ENCODE results near the gene TBC1D16.

DNA sequence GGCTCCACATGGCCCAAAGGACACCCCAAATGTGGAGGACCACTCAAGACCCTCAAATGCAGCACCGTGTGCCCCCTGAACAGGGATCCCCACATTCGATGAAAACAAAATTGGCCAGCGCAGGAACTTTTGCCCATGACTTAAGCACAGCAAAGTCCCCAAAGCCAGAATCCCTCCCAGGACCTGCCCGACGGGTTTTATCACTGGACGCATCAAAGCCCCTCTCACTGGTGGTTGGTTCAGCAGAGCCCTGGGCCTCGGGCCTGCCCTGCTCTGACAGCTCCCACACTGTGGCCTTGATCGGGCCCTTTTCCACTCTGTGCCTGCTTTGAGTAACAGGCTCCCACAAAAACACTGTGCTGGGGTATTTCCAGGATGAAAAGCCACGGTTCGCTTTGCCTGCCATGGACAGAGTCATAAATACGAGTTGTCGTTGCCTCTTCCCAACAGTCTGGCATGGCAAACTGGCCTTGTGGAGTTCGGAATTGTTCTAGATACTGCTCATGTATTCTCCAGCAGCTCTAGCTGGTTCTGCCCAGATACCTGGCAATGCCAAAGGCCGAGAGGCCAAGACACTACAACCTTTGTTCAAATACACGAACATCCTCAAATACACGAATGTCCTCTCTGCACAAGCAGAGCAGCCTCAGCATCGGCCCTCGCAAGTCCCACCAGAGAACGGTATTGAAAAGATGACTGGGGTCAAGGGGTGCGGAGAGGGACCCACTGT lies 46.4 kb downstream of the TBC1D16 start:
- TF ChIP-seq, protein P1, sequence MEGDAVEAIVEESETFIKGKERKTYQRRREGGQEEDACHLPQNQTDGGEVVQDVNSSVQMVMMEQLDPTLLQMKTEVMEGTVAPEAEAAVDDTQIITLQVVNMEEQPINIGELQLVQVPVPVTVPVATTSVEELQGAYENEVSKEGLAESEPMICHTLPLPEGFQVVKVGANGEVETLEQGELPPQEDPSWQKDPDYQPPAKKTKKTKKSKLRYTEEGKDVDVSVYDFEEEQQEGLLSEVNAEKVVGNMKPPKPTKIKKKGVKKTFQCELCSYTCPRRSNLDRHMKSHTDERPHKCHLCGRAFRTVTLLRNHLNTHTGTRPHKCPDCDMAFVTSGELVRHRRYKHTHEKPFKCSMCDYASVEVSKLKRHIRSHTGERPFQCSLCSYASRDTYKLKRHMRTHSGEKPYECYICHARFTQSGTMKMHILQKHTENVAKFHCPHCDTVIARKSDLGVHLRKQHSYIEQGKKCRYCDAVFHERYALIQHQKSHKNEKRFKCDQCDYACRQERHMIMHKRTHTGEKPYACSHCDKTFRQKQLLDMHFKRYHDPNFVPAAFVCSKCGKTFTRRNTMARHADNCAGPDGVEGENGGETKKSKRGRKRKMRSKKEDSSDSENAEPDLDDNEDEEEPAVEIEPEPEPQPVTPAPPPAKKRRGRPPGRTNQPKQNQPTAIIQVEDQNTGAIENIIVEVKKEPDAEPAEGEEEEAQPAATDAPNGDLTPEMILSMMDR (IDR thresholded peaks at IDR 0.05): no peak
- TF ChIP-seq EZH2 (IDR thresholded peaks at IDR 0.05; ENCODE audit: borderline replicate concordance, insufficient read depth, low read depth, low read length, poor library complexity, severe bottlenecking): no peak

All from B cell (primary cell).